GM12878 (cell line): ENCODE data around the gene SPAG16.

Source experiments
- BCLAF1 ChIP-seq: fragments of 450-650 bp; IDR thresholded peaks from 2 replicates; pipeline ENCODE4 v1.6.1; 2017; ENCODE audit warnings: antibody characterized with exemption, mild to moderate bottlenecking, moderate library complexity
- BRCA1 ChIP-seq: IDR thresholded peaks from 2 replicates; pipeline ENCODE4 v1.6.1; 2011; ENCODE audit warnings: low read depth, low read length, improper control_type of control experiment
- CHD1 ChIP-seq: IDR thresholded peaks from 2 replicates; pipeline ENCODE4 v1.6.1; 2012; ENCODE audit warnings: low read depth, low read length, improper control_type of control experiment
- CREB1 ChIP-seq: IDR thresholded peaks from 2 replicates; pipeline ENCODE4 v1.6.1; 2012; ENCODE audit warnings: low read depth, mild to moderate bottlenecking, inconsistent platforms
- CTCF ChIP-seq, 3 experiments: IDR thresholded peaks in 2 of 3; conservative IDR thresholded peaks in 1 of 3; 2 replicates each; pipeline ENCODE4 v1.5.1; 2011; ENCODE audit warnings: low read depth in 3 of 3, low read length in 3 of 3, mild to moderate bottlenecking in 3 of 3, control low read depth in 2 of 3, moderate library complexity in 2 of 3, inconsistent platforms in 1 of 3, mixed read lengths in 1 of 3; ENCODE audit not compliant: control insufficient read depth in 2 of 3, insufficient read depth in 1 of 3; ENCODE audit errors: extremely low read depth in 1 of 3
- EP300 ChIP-seq, 2 experiments: fragments of 150-350 bp in 1 of 2; IDR thresholded peaks; 2 replicates each; pipeline ENCODE4 v1.6.1; 2011 to 2012; ENCODE audit warnings: low read depth in 2 of 2, low read length in 2 of 2, borderline replicate concordance in 1 of 2, improper control_type of control experiment in 1 of 2, inconsistent platforms in 1 of 2; ENCODE audit not compliant: control insufficient read depth in 1 of 2
- EZH2 ChIP-seq: IDR thresholded peaks from 2 replicates; pipeline ENCODE4 v1.6.1; 2012; ENCODE audit warnings: low read depth, mild to moderate bottlenecking, control low read depth, inconsistent platforms, low read length, borderline replicate concordance; ENCODE audit not compliant: control insufficient read depth
- MYC ChIP-seq: IDR thresholded peaks from 2 replicates; pipeline ENCODE4 v1.6.1; 2011; ENCODE audit warnings: mild to moderate bottlenecking, low read length, moderate library complexity, inconsistent platforms; ENCODE audit not compliant: insufficient read depth, insufficient replicate concordance, insufficient read length, severe bottlenecking
- NR2C2 ChIP-seq: IDR thresholded peaks from 2 replicates; pipeline ENCODE4 v1.6.1; 2011; ENCODE audit warnings: borderline replicate concordance, low read depth; ENCODE audit not compliant: control insufficient read depth, insufficient read length
- POLR2A ChIP-seq: IDR thresholded peaks from 2 replicates; pipeline ENCODE4 v1.6.1; 2011; ENCODE audit warnings: low read depth, mild to moderate bottlenecking, low read length
- TAF1 ChIP-seq: IDR thresholded peaks from 2 replicates; pipeline ENCODE4 v1.6.1; 2011; ENCODE audit warnings: mild to moderate bottlenecking, low read depth, low read length, borderline replicate concordance
- ZSCAN29 ChIP-seq: fragments of 450-650 bp; IDR thresholded peaks from 2 replicates; pipeline ENCODE4 v1.6.1; 2017; ENCODE audit warnings: mild to moderate bottlenecking, moderate library complexity
- TF ChIP-seq, protein P1 (sequence below): IDR thresholded peaks from 2 replicates; pipeline ENCODE4 v1.6.1; 2011; ENCODE audit warnings: borderline replicate concordance, low read depth, mild to moderate bottlenecking, moderate library complexity, low read length; ENCODE audit not compliant: insufficient read depth, poor library complexity, severe bottlenecking

GRCh38 chr2:213862407-213863076 lies 578.3 kb downstream of the SPAG16 start:
- TF ChIP-seq NR2C2 (no peak), TAF1 (no peak), BRCA1 (no peak), EZH2 (no peak), MYC (no peak), POLR2A (no peak), CHD1 (no peak), ZSCAN29 (no peak), CREB1 (no peak), EP300 (IDR thresholded peaks at IDR 0.05; ENCODE audit: borderline replicate concordance in 1 of 2, control insufficient read depth in 1 of 2, low read depth in 2 of 2, low read length in 2 of 2) (no peak), BCLAF1 (no peak), CTCF (IDR thresholded peaks at IDR 0.05 in 2 of 3, conservative IDR thresholded peaks at IDR 0.05 in 1 of 3; ENCODE audit: control insufficient read depth in 2 of 3, extremely low read depth in 1 of 3, insufficient read depth in 1 of 3, low read depth in 3 of 3, low read length in 3 of 3) (no peak)
- TF ChIP-seq, protein P1, sequence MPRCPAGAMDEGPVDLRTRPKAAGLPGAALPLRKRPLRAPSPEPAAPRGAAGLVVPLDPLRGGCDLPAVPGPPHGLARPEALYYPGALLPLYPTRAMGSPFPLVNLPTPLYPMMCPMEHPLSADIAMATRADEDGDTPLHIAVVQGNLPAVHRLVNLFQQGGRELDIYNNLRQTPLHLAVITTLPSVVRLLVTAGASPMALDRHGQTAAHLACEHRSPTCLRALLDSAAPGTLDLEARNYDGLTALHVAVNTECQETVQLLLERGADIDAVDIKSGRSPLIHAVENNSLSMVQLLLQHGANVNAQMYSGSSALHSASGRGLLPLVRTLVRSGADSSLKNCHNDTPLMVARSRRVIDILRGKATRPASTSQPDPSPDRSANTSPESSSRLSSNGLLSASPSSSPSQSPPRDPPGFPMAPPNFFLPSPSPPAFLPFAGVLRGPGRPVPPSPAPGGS: no peak
